HG02981 (cell line): ENCODE data around the gene CEBPB.
"Not testable (repeated sequence)": the region's sequence is repeated elsewhere in the genome, so short reads cannot be mapped to it uniquely, and the experiment has no call there.

ENCODE experiments used
- ATAC-seq: cut with Tn5 transposase; IDR thresholded peaks from one replicate; pipeline ENCODE4 v1.9.1; 2021; ENCODE audit warnings: mild to moderate bottlenecking, moderate library complexity; ENCODE audit not compliant: unreplicated experiment

CEBPB gene

DNA sequence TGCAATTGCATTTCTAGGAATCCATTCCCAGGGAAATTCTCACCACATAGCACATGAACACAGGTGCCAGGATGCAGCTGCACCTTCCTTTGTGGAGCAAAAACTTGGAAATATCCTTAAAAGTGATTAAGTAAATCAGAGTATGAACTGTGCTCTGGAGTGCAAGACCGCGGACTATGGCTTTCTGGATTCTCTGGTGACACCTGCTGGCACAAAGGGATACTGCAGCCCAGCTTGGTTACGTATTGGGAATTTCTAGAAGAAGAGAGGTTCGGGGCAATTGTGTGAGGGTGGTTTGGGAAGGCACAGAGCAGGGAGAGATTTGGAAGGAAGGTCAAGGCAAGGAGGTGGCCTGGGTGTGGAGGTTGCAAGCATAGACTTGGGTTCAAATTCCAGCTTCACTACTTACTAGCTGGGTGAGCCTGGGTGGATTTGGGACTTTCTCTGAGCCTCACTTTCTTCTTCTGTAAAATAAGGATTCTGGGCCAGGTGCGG, 21.3 kb upstream of the CEBPB start:
- ATAC-seq: no peak

DNA sequence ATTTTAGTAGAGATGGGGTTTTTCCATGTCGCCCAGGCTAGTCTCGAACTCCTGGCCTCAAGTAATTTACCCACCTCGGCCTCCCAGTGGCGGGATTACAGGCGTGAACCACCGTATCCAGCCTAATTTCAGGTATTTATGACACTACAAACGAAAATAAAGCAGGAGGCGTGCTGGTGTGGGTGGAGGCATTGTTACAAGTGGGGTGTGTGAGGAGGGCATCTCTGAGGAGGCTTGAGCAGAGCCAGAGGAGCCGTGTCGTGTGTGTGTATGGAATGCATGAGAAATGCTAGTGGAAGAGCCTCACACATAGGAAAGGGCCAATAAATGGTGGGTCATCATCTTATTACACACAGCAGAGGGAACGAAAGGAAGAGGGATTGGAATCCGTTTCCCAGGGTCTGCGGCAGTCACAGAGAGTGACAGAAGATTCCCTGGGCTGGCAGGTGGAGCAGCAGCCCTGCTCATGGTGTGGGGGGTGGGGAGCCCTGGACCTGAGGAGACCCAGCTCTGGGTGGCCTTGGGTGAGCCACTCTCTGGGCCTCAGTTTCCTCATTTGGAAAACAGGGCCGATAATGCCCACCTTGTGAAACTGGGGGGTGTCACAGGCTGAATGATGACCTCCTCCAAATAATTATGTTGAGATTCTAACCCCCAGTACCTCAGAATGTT, 19.9 kb upstream of the CEBPB start:
- ATAC-seq: no peak

DNA sequence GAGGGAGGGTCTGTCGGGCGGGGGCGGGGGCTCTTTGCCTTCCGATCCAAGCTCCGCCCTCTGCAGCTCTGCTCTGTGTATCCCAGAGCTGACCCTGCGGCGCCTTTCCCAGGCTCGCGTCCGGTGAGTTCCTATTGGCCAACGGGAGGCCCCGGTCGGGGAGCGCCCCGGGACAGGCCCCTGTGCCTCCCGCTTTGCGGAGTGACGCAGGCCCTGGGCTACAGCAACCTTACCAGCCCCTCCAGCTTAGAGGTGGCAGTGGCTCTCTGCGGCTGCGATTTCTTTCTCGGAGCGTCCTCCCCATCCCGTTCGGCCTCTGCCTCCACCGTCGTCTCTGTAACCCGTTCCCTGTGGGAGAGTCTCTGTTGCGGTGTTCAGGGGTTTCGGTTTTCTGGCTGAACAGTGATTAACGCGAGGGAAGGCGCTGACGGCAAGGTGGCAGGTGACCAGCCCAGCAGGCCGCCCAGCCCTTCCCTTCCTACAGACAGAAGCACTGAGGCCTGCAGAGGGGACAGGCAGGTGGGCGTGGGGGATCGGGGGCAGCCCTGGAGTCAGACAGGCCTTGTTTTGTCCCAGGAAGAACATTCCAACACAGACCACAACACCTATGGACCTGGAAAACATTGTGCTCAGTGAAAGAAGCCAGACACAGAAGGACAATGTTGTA, 18.1 kb upstream of the CEBPB start:
- ATAC-seq: no peak

DNA sequence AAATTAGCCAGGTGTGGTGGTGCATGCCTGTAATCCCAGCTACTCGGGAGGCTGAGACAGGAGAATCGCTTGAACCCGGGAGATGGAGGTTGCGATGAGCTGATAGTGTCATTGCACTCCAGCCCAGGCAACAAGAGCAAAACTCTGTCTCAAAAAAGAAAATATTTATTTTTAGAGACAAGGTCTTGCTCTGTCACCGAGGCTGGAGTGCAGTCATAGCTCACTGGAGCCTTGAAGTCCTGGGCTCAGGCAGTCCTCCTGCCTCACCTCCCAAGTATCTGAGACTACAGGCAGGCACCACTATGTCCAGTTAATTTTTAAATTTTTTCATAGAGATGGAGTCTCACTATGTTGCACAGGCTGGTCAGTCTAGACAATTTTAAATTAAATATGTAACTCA, 16.2 kb upstream of the CEBPB start:
- ATAC-seq: no peak

DNA sequence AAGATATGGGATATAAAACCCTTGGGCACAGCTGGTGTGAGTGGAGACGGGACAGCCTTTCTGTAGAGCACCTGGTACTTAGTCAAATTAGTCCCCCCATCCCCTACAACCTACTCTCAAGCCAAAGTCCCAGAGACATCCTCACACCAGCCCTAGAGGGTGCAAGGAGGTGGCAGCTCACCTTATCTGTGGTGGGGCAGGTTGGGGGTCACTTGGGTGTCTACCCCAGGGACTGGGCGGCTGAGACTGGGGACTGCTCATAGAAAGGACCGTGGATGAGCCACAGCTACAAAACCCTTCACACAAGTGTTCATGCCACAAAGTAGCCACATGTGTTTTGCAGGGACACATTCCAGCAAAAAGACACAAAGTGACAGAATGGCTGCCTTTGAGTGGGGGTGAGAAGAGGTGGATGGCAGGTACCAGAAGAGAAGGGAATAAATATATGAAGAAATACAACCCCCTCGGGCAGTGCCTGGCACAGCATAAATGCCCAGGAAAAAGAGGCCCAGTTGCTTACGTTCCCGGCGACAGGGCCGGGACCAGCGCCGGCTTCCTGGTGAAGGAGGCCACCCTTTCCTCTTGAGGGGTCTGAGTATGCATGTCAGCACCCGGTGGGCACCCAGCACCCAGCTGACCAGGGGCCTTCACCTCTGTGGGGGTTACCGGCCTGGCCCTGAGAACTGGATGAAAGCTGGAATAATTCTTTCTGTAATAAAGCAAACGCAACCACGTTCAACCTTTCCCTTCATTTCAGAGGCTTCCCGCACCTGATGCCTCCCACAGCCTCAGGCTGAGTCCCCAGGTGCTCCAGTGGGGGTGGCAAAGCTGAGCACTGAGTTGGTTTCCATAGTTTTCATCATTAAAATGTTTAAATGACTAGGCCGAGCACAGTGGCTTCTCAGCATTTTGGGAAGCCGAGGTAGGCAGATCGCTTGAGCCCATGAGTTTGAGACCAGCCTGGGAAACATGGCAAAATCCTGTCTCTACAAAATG, 14.4 kb upstream of the CEBPB start:
- no peak for ATAC-seq

DNA sequence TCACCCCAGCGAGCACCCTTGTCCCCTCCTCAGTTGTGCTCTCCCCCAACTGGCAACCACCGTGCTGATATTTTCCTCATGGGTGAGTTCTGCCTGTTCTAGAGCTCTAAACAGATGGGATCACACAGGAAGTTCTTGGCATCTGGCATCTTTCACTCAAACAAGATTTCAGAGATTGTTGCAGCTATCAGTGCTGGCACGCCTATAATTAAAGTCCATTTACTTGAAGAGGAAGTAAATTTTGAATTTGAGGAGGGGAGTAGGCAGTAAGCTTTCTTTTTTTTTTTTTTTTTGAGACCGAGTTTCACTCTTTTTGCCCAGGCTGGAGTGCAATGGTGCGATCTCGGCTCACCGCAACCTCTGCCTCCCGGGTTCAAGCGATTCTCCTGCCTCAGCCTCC, 12.0 kb upstream of the CEBPB start:
- ATAC-seq: not testable (repeated sequence)

DNA sequence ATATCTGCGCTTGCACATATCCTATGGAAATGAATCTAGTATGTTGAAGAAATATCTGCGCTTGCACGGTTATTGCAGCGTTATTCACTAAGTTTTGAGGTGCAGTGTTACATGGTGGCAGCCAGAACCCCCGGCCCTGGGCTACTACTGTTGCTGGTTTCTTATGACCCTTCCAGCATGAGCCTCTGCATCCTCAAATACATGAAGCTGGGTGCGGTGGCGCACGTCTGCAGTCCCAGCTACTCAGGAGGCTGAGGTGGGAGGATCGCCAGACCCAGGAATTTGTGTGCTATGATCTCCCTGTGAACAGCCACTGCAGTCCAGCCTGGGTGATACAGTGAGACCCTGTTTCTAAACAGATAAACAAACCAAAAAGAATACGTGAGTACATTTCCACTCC, 9.3 kb upstream of the CEBPB start:
- ATAC-seq: no peak

DNA sequence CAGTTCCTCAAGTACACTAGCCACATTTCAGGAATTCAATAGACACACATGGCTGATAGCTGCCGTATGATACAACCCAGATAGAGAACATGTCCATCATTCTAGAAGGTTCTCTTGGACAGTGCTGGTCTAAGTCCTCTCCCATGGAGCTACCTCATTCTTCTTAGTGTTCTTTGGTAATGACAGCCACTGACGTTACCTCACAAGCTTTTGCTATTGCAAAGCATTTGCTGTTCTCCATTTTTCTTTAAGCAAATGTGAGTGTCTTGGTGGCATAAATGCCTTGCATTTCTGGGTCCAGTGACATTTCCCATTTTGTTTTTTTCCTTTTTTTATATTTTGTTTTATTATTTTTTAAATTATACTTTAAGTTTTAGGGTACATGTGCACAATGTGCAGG, 8.3 kb upstream of the CEBPB start:
- no peak for ATAC-seq

DNA sequence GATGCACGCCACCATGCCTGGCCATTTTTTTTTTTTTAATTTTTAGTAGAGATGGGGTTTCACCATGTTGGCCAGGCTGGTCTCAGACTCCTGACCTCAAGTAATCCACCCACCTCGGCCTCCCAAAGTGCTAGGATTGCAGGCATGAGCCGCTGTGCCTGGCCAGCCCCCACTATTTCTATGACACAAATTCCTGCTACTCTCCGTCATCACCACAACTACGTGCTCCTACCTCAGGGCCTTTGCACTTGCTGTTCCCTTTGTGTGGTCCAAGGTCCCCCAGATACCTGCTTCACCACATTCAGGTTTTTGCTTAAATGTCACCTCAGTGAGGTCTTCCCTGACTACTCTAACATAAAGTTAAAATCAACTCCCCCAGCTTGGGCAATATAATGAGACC, 5.2 kb upstream of the CEBPB start:
- ATAC-seq: no peak

DNA sequence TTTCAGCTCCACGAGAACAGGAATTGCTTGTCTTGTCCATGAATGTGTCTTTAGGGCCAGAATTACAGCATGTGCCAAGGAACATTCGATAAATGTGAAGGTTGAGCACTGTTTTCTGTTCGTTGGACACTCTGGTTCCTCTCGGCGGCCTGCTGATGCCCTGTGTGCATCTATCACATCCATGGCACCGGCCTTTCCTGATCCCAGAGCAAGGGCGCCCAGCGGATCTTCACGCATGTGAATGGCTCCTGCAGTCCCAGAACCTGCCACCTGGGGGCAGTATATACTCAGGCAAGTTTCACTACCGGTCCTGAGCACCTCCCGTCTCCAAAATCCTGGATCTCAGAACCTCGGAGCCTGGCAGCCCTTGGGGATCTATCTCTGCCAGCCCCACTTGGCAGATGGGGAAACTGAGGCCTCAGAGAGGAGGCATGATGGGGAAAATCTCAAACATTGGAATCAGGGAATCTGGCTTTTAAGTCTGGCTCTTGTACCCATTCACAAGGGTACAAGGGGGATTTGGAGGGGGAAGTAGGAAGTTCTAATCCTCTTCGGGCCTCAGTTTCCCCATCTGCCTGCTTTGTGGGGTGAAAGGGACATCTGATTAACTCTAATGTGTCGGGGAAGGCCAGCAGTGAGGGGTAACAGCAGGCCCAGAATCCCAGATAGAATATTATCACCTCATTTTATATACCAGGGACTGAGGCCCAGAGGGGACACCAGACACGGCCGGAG, 4.3 kb upstream of the CEBPB start:
- no peak for ATAC-seq

DNA sequence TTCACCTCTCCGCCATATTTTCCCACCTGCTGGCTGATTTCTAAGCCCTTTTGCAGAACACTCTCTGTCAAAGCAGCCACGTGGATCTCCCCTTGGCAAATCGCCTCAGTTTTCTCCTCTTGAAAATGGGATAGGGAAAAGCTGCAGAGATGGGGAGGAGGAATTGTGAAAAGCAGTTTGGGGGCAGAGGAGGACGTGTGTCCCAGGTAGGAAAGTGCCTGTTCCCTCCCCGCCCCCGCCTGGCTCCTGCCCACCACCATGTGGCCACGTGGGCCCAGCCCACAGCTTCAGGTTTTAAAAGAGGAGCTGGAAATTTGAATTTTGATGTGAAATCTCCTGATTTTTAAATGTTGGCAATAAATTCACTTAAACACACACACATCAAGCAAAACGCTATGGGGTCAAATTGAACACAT, 3.6 kb upstream of the CEBPB start:
- no peak for ATAC-seq

DNA sequence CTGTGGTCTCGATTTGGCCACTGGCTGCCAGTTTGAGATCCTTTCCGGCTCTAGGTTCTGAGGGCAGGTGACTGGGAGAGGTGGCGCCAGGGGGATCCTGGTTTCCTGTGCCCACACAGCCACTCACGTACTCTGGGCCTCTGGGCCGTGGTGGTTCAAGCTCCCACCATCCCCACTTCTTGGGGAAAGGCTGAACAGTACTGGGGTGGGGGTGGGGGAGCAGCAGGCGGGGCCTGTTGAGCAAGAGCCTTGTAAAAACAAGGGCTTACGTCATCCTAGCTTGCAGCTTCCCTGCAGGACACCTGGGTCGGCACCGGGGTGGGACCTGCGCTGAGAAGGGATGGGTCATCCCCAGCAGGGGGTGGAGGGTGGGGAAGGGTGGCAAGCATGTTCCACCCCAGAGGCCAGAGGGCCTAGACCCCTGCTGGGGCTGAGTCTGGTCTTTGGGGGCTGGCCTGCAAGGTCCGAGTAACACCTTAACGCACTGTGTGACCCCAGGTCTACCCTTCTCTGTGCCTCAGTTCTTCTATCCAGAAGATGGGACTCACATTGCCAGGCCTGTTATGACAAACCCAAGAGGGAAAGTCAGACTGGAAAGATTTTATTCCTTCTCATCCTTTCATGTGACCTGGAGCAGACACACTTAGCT, 3.1 kb upstream of the CEBPB start:
- ATAC-seq: no peak

DNA sequence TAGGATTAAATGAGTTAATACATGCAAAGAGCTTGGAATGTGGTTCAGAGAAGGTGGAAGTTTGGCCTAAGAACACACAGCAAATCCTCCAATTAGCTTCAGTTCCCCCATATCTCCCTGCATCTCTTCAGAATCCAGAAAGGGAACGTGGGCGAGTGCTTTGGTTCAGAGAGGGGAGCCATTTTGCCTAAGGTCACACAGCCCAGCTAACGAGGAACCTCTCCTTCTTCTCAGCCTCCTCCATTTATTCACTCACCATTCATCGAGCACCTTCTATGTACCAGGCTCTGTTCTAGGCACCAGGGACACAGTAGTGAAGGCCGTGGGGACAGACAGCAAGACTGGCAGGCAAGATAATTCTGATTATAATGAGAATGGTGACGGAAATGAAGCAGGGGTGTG, 2.3 kb upstream of the CEBPB start:
- no peak for ATAC-seq

DNA sequence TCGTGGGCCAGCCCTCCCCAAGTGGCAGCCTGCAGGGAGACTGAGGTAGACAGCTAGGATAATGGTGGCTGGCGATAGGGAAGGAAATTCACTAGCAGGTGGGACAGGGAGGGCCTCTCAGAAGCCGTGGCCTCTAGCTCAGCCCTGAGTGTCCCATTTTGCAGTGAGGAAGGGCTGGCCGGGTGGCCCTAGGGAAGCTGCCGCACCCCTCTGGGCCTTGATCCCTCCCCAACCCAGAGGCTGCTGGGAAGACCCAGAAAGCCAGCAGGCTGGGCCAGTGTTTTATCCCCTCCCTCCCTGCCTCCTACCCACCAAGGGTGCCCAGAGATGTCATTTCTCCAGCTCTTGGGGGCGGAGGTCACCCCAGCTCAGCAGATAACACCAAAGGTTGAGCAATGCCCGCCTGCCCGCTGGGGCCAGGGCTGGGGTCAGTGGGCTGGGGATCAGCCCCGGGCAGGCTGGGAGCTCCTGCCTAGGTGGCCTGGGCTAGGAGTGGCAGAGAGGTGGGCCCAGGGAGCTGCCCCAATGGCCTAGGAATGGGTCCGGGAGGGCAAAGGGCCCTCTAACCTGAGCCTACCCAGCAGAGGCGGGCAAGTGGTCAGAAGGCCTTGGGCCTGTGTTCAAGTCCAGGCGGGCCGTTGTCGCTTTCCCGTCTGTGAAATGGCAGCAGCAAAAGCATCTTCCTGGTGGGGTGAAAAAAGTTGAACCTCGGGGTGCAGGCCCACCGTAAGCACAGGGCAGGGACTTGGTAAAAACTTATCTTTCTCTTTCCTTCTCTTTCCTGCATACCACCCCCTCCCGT, 1.6 kb upstream of the CEBPB start:
- no peak for ATAC-seq

DNA sequence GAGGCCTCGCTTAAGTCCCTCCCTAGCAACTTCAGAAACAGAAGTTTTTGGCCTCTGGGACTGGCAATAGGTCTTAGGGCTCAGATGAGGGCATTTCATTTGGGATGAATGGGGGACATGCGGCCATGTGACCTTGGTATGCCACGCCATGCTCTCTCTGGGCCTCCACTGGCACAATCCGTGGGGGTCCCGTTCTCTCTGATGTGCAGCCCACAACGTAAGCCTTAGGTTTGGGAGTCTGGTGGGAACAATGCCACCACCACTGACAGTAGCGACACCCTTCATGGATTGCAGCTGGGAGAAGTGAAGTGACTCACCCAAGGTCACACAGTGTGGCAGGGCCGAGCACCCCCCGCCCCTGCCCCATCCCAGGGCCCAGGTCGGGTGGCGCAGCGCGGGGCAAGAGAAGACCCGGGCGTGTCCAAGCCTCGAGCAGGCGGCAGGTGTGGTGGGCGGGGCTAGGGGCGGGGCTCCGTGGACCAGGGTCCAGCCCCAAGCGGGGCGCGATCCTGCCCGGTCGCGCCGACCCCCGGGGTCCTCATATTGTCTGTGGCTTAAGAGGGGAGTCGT, 864 bp upstream of the CEBPB start:
- no peak for ATAC-seq

DNA sequence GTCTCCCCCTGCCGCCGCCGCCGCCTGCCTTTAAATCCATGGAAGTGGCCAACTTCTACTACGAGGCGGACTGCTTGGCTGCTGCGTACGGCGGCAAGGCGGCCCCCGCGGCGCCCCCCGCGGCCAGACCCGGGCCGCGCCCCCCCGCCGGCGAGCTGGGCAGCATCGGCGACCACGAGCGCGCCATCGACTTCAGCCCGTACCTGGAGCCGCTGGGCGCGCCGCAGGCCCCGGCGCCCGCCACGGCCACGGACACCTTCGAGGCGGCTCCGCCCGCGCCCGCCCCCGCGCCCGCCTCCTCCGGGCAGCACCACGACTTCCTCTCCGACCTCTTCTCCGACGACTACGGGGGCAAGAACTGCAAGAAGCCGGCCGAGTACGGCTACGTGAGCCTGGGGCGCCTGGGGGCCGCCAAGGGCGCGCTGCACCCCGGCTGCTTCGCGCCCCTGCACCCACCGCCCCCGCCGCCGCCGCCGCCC, 474 bp downstream of the CEBPB start:
- peak; percentile 14 for ATAC-seq

DNA sequence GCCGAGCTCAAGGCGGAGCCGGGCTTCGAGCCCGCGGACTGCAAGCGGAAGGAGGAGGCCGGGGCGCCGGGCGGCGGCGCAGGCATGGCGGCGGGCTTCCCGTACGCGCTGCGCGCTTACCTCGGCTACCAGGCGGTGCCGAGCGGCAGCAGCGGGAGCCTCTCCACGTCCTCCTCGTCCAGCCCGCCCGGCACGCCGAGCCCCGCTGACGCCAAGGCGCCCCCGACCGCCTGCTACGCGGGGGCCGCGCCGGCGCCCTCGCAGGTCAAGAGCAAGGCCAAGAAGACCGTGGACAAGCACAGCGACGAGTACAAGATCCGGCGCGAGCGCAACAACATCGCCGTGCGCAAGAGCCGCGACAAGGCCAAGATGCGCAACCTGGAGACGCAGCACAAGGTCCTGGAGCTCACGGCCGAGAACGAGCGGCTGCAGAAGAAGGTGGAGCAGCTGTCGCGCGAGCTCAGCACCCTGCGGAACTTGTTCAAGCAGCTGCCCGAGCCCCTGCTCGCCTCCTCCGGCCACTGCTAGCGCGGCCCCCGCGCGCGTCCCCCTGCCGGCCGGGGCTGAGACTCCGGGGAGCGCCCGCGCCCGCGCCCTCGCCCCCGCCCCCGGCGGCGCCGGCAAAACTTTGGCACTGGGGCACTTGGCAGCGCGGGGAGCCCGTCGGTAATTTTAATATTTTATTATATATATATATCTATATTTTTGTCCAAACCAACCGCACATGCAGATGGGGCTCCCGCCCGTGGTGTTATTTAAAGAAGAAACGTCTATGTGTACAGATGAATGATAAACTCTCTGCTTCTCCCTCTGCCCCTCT, 1.1 kb downstream of the CEBPB start:
- ATAC-seq: peak; percentile 34
